HEK293 (cell line): Measurements from ENCODE around the gene EIF4A3.

Experiments used
- HOXC10 ChIP-seq: sonication (generic); formaldehyde crosslinking; IDR thresholded peaks from 2 replicates; pipeline ENCODE4 v1.8.1; 2023; ENCODE audit warnings: mild to moderate bottlenecking, missing genetic modification reagents
- SALL2 ChIP-seq: fragments of 450-650 bp; formaldehyde crosslinking; IDR thresholded peaks from 2 replicates; pipeline ENCODE4 v1.5.0; 2017; ENCODE audit warnings: missing biosample characterization, mild to moderate bottlenecking, missing genetic modification characterization, borderline replicate concordance
- TF ChIP-seq, protein P1 (sequence below): fragments of 450-650 bp; formaldehyde crosslinking; IDR thresholded peaks from 2 replicates; pipeline ENCODE4 v1.5.1; 2016; ENCODE audit warnings: missing biosample characterization, missing genetic modification characterization

DNA sequence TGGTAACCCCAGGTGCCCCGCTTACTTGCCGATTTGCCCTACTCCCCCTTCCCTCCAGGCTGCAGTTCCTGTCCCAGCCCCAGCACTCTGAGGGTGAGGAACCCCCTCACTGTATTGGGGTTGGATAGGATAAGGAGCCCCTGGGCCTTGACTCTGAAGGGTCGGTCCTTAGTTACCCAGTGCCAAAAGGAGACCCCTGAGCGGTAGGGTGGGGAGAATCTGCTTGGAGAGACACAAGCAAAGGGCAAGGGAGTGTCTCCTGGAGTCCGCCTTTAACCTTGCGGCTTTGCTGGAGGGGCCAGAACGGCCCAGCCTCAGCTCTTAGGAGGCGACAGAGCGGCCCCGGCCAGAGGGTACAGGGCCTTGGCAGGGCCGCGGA, 35.9 kb upstream of the EIF4A3 start:
- TF ChIP-seq SALL2 (tag by site-specific recombination) (no peak), HOXC10 (CRISPR knock-in tag) (no peak)
- TF ChIP-seq, protein P1, sequence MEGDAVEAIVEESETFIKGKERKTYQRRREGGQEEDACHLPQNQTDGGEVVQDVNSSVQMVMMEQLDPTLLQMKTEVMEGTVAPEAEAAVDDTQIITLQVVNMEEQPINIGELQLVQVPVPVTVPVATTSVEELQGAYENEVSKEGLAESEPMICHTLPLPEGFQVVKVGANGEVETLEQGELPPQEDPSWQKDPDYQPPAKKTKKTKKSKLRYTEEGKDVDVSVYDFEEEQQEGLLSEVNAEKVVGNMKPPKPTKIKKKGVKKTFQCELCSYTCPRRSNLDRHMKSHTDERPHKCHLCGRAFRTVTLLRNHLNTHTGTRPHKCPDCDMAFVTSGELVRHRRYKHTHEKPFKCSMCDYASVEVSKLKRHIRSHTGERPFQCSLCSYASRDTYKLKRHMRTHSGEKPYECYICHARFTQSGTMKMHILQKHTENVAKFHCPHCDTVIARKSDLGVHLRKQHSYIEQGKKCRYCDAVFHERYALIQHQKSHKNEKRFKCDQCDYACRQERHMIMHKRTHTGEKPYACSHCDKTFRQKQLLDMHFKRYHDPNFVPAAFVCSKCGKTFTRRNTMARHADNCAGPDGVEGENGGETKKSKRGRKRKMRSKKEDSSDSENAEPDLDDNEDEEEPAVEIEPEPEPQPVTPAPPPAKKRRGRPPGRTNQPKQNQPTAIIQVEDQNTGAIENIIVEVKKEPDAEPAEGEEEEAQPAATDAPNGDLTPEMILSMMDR (tag by site-specific recombination), result no peak
